CD4-positive, alpha-beta T cell treated with Interleukin-15 for 4 hours (primary cell): ENCODE results near the gene SDS.

Source experiments
- DNase-seq: peaks from one replicate; pipeline ENCODE4 v3.0.0-alpha.2; 2020; ENCODE audit warnings: low spot score

The SDS gene

GRCh38 chr12:113347107-113347506 is 56.6 kb downstream of the SDS start:
- no peak for DNase-seq

DNA sequence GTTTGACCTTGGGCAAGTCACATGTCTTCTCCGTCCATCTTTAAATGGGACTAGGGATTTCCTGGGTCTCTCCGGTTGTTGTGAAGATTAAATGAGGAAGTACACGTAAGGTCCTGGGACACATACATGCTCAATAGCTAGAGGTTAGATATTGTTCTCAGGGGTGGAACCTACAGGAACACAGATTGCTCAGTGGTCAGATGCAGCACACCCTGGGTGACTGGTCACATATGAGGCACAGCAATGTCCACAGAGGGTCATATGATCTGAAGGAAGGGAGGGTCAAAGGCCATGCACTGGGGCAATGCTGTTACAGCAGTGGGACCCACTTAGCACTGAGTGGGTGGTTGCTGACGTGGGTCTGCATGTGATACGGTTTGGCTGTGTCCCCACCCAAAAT is 57.3 kb downstream of the SDS start:
- DNase-seq, result no peak

DNA sequence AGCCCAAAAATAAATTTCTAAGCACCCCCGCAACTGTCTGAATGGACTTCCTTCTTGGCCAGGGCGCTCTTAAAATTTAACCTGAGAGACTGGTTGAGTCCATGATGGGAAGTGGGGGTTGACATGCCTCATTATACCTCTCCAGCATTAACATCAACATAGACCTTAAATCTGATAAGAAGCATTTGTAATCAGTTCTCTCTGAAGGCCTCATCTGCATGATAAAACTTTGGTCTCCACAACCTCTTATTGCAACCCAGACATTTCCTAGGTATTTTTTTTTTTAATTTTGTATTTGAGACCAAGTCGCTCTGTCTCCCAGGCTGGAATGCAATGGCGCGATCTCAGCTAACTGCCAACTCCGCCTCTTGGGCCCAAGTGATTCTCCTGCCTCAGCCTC is 58.4 kb downstream of the SDS start:
- no peak for DNase-seq
